Measurements from ENCODE around the gene NRL. TPM values are rescaled to one million over a fixed set of nuclear protein-coding genes. Genes with fewer than 3 reads are reported as not detected.

Gene NRL
- total RNA-seq, 1 experiment from 2014 or later = 1.6 TPM

GRCh38 chr14:24080888-24081738 lies 33.6 kb downstream of the NRL start:
- DNase-seq (ENCODE audit: low spot score) = peak; percentile 59

- DNase-seq (ENCODE audit: low spot score) = no peak
Measured at GRCh38 chr14:24080142-24080530, 34.6 kb downstream of the NRL start.

DNA sequence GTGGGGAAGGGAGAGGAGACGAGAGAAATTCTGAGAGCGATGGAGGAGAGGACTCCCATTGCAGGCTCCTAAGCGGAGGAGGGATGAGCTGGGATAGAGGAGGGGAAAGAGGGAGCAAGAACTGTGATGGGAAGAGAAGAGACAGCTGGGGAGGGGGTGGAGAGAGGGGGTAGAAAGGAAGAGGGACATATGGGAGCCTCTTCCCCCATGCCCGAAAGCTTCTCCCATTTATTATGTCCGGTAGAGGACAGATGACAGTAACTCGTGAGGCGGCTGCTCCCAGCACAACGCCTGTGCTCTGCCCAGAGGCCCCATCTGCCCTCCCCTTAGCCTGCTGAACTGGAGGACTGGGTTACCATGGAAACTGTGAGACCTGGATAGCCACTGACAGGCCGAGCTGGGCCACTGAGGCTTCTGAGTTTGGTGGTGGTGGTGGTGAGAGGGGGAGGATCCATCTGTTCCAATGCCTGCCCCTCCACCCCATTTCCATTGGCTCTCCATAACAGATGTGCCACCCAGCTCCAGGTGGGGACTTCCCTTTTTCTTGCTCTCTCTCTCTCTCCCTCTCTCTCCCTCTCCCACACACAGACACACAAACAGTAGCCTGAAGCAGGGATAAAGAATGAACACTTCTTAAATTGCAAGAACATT lies 35.1 kb downstream of the NRL start:
- DNase-seq (ENCODE audit: low spot score) = no peak

GRCh38 chr14:24078146-24078545 lies 36.6 kb downstream of the NRL start:
- DNase-seq (ENCODE audit: low spot score) = no peak

- DNase-seq (ENCODE audit: low spot score) = no peak
Measured at GRCh38 chr14:24077086-24077485, 37.7 kb downstream of the NRL start.

- DNase-seq (ENCODE audit: low spot score) = no peak
Measured at GRCh38 chr14:24076302-24076601, 38.5 kb downstream of the NRL start.

GRCh38 chr14:24075485-24076301 lies 39.1 kb downstream of the NRL start:
- no peak for DNase-seq (ENCODE audit: low spot score)

- DNase-seq (ENCODE audit: low spot score) = no peak
Measured at GRCh38 chr14:24074625-24075484, 39.9 kb downstream of the NRL start.

- DNase-seq (ENCODE audit: low spot score) = no peak
Measured at GRCh38 chr14:24072881-24073877, 41.6 kb downstream of the NRL start.

DNA sequence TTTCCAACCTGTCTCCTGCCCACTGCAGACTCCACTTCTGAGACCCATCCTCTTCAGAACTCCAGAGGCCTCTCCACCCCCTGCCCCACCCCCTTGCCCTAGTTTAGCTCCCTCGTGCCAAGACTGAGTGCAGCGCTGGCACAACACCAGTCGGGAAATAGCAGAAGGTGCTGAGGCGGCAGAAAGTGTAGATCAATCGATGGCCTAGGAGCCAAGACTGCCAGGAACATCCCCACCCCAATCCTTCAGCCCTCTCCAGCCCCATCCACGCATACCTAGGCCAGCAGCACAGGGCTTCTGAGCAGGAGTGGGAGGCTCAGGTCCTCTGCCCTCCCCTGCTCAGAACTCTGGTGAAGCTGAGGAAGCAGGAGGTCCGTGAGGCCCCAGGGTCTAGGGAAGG lies 42.3 kb downstream of the NRL start:
- no peak for DNase-seq (ENCODE audit: low spot score)

DNA sequence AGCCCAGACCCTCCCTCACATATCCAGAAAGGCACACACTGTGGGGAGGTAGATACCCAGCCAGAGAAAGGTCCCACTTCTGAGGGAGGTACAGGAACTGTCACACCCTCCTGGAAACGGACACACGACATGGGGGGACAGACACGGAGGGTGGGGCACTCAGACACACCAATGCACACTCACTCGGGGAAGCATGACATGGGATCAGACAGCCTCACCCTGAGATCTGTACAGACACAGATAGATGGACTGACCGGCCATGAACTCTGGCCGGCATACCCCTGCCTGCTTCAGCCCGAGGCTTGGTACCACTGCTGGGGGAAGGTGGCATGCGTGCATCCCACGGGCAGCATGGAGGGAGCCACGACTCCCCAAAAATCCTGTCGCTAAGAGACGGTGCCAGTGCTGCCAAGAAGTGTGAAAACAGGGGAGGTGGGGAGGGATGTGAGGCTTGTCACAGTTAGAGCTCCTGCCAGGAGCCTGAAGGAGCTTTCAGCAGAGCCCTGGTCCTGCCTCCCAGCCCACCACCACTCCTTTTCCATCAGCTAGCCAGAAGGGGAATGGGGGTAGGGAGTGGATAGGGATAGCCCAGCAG lies 42.8 kb downstream of the NRL start:
- no peak for DNase-seq (ENCODE audit: low spot score)

DNA sequence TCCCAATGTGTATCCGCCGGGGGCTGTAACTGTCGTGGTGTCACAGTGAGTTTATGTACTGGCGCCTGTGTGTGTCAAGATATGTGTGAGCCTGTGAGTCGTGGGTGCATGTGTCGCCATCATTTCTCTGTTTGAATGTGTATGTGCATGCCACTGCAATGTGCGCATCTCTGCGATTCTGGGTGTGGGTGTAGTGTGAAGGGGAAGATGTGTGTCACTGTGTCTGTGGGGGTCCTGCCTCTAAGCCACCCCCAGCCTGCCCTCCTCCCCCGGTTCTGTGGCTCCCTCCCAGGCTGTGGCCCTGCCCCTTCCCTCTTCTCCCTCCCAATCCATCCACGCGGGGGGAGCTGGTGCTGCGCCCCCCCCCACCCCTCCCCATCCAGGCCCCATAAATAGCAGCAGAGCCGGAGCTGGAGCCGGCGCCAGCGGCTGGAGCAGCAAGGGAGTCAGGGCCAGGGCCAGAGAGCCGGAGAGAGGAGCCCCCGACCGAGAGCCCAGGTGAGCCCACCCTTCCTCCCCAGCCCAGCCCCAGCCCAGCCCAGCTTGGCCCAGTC lies 43.5 kb downstream of the NRL start, which contains the start of gene CPNE6:
TSS of gene CPNE6 (plus strand) at position 419 of the 554 bp plus-strand sequence. CDS start 1,375 bp downstream, outside the sequence.
- no peak for DNase-seq (ENCODE audit: low spot score)

GRCh38 chr14:24070285-24071143 lies 44.2 kb downstream of the NRL start:
- DNase-seq (ENCODE audit: low spot score) = no peak

GRCh38 chr14:24069411-24069735 lies 45.4 kb downstream of the NRL start:
- no peak for DNase-seq (ENCODE audit: low spot score)

DNA sequence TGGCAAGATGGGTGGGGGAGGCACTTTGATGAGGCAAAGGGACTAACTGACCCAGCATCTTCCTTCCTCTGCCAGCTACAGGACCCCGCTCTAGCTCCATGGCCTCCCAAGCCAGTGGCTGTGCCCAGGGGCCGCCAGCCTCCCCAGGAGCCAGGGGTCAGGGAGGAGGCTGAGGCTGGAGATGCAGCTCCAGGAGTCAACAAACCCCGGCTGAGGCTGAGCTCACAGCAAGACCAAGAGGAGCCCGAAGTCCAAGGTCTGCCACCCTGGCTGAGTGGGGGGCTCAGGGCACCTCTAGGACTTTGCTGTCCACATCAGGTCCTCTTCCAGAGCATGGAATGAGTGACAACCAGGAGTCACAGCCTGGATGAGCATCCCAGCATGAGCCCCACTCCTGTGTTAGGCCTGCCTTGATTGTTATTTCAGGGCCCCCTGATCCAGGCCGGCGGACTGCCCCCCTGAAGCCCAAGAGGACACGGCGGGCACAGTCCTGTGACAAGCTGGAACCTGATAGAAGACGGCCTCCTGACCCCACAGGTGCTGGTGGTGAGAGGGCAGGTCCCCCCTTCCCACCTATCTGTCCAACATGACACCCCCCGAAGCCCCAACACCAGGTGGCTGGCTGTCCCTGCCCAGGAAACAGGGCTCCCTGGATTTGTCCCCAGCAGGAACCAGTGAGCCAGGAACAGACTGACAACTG lies 45.9 kb downstream of the NRL start:
- DNase-seq (ENCODE audit: low spot score) = no peak

GRCh38 chr14:24067133-24068082 lies 47.3 kb downstream of the NRL start:
- DNase-seq (ENCODE audit: low spot score) = no peak

Measured in H4 (cell line).